GM19455 (cell line): ENCODE measurements around the gene RAI1.

Source experiments
- ATAC-seq: cut with Tn5 transposase; IDR thresholded peaks from one replicate; pipeline ENCODE4 v1.9.1; 2021; ENCODE audit not compliant: unreplicated experiment

Gene RAI1

DNA sequence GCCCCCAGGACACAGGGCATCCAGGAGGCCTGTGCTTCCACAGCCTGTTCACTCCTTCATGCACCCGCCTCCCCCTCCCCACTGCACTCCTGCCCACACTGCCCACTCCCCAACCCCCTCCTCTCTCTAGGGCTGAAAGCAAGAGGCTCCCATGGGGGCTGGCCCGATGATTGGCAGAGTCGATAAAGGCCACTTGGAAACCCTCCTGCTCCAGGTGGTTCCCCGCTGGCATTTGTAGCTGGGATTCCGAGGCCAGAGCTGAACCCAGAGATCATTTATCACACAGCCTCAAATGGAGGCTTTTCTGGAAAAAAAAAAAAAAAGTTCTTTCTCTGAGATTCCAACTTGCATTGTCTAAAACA is 81.5 kb downstream of the RAI1 start:
- no peak for ATAC-seq

DNA sequence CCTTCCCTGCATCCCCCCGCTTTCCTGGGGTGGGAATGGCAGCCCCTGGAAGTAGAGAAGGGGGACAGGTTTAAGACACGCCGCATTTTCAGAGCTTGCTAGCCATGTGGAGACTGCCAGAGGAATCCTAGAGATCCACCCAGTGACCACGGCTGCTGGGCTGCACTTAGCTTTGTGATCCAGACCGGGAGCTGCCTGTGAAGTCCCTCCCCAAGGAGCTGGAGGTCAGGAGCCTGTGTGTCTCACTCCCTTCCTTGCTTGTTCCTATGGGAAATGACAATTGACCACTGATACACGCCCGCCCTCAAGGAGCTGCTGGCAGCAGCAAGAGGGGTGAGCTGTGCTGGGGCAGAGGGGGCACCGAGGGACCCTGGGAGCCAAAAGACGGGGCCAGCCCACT is 81.9 kb downstream of the RAI1 start:
- ATAC-seq, result no peak

DNA sequence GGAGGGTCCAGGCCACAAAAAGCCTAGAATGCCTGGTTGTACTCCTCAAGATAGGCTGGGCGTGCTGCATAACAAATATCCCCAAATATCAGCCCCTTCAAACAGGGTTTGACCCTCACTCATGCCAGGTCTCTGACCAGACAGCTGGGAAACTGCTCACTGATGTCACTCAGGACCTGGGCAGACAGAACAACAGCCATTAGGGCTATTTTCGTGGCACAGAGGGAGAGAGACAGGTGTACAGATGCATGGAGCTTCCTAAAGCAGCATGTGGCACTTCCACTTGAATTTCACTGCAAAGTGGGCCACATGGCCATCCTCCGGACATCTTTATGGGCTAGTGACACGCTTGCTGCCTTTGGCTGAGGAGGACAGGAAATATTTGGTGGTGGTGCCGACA is 82.5 kb downstream of the RAI1 start:
- ATAC-seq, result no peak

DNA sequence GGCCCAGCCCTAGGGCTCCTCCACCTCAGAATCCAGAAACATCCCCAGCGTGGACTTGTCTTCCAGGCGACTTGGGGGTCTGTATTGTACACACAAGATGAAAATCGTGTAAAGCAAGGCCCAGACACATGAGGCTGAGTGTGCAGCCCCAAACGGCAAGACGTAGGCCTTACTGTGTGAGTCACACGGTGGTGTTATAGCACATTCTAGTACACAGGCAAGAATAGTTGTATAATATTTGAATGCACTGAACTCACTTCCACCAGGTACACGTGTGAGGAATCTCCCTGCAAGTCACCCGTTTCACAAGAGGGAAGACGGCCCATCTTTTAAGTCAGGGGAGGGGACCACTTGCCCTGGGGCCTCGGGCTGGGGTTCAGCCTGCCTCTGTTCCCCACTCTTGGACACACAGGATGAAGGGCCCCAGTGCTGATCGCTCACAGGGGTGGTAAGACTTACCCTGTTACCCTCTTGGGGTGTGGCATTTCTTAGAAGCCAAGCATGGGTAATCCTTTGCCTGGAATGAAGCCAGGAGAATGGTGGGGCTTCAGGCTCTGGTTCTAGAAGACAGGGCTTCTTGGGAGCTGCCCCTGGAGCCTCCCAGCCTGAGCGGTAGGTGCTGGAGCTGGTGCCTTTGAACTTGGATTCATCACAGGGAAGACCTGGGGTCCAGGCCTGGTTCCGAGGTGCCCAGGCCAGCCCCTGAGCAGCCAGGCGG is 84.3 kb downstream of the RAI1 start:
- ATAC-seq, result no peak

DNA sequence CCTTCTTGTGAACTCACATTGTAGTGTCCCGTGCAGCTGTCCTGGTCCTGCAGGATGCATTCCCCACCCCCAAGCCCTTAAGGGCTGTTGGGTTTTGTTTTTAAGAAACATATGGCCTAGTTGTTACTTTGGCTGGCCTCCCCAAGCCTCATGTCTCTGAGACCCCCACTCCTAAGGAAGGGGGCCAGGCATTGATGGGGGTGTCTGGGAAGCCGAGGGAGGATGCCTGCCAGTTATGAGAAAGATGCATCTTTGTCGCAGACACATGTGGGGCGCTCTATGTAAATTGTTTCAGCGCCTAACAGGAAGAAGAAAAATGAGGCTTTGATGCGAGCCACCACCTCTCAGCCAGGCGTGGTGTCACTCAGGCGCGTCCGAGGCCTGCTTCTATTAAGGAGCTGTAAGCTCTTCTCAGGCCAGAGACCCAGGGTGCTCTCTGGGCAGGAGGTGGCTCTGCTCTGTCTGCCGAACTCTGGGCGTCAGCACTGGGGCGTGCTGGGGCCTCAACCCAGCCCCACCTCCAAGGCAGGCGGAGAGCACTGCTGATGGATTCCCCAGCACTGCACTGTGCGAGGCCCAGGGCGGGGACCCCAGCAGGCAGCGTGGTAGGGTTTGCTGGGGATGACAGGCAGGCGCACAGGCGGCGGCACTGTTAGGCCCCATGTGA is 85.0 kb downstream of the RAI1 start:
- no peak for ATAC-seq

DNA sequence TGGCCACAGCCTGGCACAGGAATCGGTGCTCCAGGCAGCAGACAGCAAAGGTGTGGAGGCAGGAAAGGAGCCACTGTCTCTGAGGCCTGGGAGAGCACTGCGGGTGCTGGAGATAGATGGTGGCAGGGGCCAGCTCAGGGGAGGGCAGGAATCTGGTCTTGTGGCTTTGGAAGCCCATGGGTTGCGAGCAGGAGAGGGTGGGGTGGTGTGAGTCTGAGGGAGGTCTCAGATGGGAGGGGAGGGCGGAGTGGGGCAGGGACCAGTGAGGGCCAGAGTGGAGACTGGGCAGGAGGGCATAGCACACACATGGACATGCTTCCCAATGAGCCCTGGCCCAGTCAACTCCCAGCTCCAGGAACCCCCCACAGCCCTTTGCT is 85.5 kb downstream of the RAI1 start:
- ATAC-seq, result no peak

DNA sequence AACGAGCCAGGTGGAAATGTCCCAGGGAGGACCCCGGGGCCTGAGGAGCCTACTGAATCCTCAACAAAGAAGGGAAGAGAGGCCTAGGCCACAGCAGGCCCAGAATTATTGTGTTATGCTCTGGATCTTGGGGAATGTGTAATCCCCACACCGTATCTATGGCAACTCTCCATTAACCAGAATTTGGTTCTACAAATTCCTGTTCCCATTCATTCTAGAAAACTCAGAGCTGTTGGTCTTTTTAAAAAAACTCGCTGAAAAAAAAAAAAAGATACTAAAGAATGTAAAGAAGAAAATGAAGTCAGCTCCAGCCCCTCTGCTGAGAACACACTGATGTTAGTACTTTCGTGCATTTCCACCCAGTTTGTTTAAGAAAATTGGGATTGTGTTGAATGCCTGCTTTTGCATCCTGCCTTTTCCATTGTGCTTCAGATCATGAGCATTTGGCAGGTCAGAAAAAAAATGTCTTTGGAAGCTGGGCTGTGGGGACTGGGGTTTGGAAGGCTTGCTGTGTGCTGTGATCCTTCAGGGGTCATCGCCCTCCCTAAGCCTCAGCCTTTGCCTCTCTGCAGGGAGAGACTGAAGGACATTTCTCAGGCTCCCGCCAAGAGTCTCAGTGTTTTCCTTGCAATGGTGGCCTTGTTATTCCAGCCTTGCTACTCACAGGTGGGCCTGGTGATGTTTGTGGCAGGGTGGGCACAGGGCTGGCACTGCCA is 86.1 kb downstream of the RAI1 start:
- no peak for ATAC-seq

DNA sequence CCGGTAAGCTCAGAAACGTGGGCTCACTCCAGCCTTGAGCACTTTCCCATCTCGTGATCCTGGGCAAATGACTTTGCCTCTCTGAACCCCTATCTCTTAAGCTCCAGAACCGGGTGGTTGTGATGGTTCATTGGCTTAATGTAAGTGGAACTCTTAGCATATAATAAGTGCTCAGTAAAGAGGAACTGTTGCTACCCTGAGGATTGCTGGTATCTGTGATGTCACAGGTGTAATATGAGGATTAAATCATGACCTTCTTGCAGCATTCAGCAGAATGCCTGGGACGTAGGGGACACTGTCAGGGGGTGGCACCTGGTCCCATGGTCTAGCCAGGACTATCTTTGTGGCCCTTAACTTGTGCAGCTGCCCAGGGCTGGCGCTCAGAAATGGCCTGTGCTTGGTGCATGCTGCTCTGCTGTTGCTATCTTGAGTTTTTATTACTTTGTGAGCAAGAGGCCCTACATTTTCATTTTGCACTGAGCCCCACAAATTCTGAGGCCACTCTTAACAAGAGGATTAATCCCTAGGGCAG is 86.7 kb downstream of the RAI1 start:
- no peak for ATAC-seq

DNA sequence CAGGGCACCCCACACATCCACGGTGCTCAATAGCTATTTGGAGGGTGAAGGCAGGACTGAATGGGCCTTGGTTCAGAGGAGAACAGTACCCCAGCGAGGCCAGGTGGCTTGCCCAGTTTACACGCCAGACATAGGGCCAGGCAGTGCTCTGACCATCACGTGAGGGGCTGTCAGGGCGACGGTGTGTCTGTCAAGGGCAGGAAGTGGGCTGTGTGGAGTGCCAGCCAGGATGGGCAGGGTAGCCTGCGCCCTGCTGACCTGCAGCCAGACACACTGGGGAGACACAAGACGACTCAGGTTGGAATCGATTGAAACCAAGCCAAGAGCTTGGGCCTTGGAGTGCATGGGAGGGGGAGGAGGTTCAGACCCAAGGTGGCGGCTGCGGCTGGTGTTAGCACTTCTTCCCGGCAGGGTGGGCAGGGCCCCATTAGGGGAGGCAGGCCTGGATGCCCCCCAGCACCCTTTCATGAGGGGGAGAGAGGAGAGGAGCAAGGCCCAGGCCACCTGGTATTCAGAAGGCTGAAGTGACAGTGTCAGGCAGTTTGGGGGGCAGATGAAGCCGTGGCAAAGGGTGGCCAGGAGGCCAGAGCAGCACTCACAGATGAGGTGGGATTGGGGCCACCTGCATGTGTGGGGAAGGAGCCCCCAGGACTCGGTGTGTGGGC is 87.3 kb downstream of the RAI1 start:
- ATAC-seq, result no peak

DNA sequence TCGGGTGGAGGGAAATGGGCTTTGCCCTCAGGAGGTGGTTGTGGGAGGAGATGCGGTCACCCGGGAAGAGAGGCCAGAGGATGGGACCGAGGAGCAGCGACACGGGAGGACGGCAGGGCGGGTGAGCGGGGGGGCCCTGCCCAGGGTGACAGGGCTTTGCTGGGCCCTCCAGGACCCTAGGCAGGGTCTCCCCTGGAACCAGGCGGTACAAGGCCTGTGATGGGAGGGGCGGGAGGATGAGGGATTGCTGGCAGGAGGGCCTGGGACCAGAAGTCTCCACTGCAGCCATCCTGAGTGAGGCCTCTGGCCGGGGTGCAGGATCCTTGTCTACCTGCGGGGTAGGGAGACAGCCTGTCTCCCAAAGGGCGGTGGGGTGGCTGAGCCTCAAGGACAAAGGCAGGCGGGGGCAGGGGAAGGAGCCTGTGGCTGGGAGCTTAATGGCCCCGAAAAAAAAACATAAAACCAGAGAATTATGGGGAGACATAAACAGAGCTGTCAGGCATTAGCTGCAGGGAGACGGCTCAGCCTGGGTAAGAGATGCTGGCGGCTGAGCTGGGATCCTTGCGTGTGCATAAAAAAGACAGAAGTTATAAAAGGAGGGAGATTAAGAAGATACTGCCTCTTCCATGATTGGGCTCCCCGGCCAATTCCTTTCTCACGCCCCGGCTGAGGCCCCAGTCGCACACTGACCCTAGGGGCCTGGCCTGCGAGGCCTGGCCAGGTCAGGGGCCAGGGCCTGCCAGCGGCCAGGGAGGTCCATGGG is 88.8 kb downstream of the RAI1 start:
- ATAC-seq, result no peak

DNA sequence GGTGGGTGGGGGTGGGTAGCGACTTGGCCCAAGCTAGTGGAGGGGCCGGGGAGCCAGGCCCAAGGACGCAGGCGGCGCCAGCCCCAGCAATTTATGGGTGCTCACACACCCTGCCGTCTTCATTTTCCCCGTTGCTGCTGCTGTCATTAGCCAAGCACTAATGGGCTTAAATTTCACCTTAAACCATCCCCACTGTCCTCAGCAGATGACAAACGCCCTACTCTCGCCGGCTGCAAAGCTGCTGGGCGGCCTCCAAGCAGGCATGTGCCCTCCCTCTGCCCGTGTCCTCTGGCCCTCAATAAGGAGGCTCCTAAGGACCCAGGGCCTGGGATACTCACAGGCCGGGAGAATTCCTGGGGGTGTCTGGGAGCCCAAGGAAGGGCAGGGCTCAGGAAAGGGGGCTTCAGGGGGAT is 89.4 kb downstream of the RAI1 start:
- ATAC-seq, result no peak

DNA sequence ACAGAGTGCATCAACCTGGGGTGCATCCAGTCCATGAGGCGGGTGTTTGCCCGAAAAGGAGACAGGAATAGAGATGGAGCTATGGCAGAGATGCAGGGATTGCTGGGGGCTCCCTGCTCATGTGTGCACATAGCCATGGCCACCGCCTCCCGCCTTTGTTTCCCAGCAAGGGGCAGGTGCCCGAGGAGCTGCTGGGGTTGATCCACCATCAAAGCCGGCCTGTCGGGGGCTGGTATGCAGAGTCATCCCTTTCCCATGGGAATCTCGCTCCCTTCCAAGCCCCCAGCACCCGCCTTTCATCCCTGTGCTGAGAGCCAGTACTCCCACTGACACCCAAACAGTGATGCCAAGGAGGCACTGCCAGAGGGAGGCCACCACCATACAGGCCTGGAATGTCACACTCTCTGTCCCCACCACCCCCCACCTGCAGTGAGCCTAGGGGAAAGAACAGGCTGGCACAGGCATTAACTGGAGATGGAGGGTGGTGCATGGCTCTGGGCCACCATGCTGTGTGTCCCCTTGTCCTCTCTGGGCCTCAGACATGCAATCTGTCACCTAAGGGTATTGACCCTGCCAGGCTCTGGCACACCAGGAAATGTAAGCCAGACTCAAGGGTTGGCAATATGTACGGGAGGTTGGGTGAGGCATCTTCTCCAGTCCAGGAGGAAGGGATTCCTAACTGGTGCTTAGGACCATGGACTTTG is 90.4 kb downstream of the RAI1 start:
- no peak for ATAC-seq

DNA sequence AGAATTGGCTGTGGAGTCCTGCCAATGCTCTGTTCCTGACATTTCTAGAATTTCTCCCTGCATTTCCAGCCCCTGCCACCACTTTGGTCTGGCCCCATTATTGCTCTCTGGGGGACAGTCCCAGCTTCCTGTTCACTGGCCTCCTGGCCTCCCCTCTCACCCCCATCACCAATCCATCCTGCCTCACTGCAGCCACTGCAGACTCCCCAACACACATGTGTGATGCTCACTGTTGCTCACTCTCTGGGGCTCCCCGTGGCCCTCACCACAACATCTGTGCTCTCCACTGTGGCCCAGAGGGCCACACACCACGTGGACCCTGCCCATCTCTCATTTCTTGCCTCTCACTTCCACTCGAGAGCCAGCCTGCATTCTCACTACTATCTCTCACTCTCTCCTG is 91.0 kb downstream of the RAI1 start:
- ATAC-seq, result no peak

DNA sequence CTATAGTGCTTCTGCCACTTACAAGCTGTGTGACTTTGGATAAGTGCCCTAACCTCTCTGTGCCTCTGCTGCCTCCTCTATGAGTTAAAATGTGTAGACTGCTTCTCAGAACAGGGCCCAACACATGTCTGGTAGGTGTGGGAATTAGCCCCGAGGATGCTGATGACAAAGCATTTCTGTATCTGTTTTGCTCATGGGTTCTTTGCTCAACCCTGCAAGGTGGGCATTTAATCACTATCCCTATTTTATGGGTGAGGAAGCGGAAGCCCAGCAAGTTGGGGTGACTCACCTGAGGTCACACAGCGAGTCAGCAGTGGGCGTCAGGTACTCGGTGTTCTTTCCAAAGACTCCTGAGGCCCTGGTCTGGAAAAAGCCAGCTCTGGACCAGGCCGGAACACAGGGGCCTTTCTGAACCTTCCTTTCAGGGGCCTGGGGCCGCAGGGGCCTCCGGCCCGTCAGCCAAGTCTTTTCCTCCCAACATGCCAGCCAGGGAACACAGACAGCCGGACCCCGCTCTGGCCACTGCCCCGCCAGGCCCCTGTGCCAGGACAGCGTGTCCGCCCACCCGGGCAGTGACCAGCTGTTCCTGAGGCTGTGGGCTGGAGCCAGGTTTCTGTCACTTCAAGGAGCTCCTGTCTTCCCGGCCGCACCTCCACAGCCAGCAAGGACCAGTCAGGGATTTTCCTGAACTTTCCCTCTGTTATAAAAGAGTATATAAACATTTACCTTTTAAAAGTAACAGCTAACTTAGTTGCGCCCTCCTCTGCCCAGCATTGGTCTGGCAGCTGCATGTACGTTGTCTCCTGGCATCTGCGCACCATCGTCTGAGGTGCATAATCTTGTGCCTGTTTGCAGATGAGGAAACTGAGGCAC is 93.0 kb downstream of the RAI1 start:
- ATAC-seq, result no peak

DNA sequence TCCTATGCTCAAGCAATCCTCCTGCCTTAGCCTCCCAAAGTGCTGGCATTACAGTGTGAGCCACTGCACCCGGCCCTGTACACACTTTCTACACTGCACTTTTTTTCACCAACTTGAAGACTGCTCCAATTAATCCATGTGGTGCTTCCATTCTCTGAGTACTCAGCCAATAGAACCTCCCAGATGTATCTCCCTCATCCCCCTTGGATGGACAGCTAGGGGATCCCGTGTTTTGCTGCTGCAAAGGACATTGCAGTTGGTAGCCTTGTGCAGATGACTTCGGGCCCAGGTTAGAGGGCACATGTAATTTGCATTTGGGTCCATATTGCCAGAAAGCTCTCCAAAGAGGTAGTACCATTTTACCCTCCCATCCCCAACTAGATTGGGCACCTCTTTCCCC is 95.6 kb downstream of the RAI1 start:
- ATAC-seq, result no peak

DNA sequence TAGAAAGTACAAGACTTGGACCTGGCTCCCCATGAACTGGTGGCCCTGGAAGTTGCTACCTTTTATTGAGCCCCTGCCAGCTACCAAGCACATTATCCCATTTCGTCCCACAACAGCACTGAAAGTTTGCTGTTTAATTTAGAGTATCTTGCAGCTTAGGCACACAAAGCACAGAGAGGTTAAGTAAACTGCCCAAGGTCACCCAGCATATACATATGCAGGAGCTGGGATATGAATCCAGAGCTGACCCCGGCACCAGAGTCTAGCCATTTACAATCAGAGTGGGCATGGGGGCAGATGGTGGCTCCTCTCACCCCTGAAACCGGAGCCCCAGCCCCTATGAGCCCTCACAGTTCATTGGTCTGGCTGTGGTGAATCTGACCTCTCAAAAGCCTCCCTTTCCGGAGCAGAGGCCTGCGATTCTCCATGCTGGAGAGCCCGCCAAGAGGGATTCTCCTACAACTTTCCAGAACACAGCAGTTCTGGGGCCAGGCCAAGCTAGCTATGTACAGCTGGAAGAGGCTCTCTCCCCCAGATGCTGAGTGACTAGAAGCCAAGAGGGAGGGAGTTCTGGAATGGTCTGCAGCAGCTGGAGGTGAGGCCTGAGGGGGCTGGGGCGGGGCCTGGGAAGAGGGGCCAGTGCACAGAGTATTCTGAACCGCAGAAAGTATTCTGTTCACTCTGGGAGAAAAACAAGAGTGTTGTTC is 97.2 kb downstream of the RAI1 start:
- no peak for ATAC-seq

DNA sequence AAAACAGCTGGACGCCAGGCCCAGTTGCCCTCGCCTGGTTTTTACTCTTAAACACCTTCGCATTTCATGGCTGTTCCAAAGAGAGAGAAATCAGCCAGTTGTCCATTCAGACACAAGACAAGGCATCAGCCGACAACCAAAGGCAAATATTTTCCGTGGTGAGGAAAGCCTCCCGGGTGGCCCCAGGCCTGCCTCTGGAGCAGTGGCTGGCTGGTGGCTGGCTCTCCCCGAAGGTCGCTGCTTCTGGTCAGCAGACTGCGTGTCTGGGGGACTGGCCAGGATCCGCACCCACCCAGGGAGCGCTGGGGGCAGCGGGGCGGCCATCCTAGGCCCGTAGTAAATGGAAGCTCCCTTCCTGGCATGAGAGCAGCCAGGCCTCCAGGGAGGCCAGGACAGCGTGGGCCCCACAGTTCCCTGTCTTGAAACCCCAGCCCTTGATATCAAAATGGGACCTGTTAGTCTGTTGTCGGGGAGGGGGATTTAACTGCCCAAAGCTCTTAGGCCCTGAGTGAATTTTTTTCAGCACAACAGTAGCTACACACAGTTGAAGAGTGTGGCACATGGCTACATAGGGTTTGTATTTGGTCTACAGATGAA is 97.9 kb downstream of the RAI1 start:
- ATAC-seq, result no peak

DNA sequence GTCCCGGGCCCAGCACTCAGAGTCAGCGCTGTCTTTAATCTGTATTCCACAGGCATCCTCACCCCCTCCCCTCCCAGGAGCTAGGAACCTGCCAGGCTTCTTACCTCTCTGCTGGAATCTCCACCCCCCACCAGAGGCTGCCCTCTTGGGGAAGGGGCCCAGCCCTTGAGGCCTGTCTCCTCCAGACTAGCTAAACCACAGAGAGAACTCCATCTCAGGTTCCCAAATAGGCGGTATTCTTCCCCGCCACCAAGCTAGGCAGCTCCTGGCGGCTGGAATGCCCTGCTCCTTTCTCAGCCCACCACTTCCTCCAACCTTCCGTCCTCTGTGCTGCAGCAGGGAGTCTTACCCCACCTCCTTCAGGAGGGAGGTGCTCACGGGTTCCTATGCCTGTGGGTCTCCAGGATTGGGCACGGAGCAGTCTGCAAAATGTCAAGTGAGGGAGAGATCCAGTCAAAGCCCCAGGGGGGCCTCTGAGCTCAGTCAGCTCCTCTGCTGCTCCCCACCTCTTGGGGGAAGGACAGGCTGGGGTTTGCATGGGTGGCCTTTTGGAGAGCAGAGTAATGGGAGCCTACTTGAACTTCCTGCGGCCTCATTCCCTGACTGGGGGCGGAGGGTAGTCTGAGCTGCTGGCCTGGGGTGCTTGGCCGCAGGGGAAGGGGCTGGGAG is 99.8 kb downstream of the RAI1 start:
- ATAC-seq, result no peak
